GM23338 (cell line): ENCODE results near the gene PRR18. TPM values are rescaled to one million over a fixed set of nuclear protein-coding genes. Genes with fewer than 3 reads are reported as not detected.
A peak's percentile ranks its signal among the peaks of the same experiment; 100 is the strongest.
"Not testable (repeated sequence)": the region's sequence is repeated elsewhere in the genome, so short reads cannot be mapped to it uniquely, and the experiment has no call there.

Experiments used
- ATAC-seq: fragments of 200-7000 bp; cut with Tn5 transposase; 3 replicates; pipeline ENCODE4 v1.9.1; 2020
- DNase-seq: peaks from one replicate; pipeline ENCODE4 v3.0.0-alpha.2; 2015; ENCODE audit warnings: low spot score
- H2AFZ ChIP-seq: fragments of 200-600 bp; sonication (generic); 2 replicates; pipeline ENCODE4 v1.8.0; 2016; ENCODE audit warnings: antibody characterized with exemption, mild to moderate bottlenecking, moderate library complexity
- H3F3A ChIP-seq: fragments of 200-600 bp; sonication (generic); replicated peaks from 2 replicates; pipeline ENCODE4 v1.8.0; 2017; ENCODE audit warnings: antibody characterized with exemption, mixed run types, low read depth
- H3K27ac ChIP-seq: fragments of 200-600 bp; sonication (generic); 2 replicates; pipeline ENCODE4 v1.6.1; 2016; ENCODE audit warnings: low read depth
- H3K27me3 ChIP-seq: fragments of 200-600 bp; sonication (generic); 2 replicates; pipeline ENCODE4 v1.8.0; 2016; ENCODE audit warnings: mild to moderate bottlenecking, mixed run types, moderate library complexity; ENCODE audit not compliant: insufficient read depth
- H3K36me3 ChIP-seq: fragments of 200-600 bp; sonication (generic); 2 replicates; pipeline ENCODE4 v1.8.0; 2016; ENCODE audit warnings: mild to moderate bottlenecking; ENCODE audit not compliant: insufficient read depth
- H3K4me1 ChIP-seq: fragments of 200-600 bp; sonication (generic); 2 replicates; pipeline ENCODE4 v1.8.0; 2016; ENCODE audit warnings: mild to moderate bottlenecking, moderate library complexity; ENCODE audit not compliant: insufficient read depth
- H3K4me2 ChIP-seq: fragments of 200-600 bp; sonication (generic); 2 replicates; pipeline ENCODE4 v1.7.1; 2017; ENCODE audit warnings: mixed run types
- H3K4me3 ChIP-seq: fragments of 200-600 bp; sonication (generic); 2 replicates; pipeline ENCODE4 v1.6.1; 2016; ENCODE audit warnings: mixed run types
- H3K79me2 ChIP-seq: fragments of 200-600 bp; sonication (generic); replicated peaks from 2 replicates; pipeline ENCODE4 v1.8.0; 2017; ENCODE audit warnings: mild to moderate bottlenecking; ENCODE audit not compliant: insufficient read depth
- H3K9me2 ChIP-seq: fragments of 200-600 bp; sonication (generic); 2 replicates; pipeline ENCODE4 v1.8.0; 2017; ENCODE audit not compliant: insufficient read depth
- H4K20me1 ChIP-seq: fragments of 200-600 bp; sonication (generic); replicated peaks from 2 replicates; pipeline ENCODE4 v1.8.0; 2017; ENCODE audit warnings: mild to moderate bottlenecking; ENCODE audit not compliant: insufficient read depth
- H3K27ac Mint-ChIP-seq: 2 replicates; pipeline ENCODE4 v1.8.0; 2020; ENCODE audit warnings: inconsistent platforms, mild to moderate bottlenecking, moderate library complexity, mixed read lengths
- H3K27me3 Mint-ChIP-seq: 3 replicates; pipeline ENCODE4 v1.8.0; 2022; ENCODE audit warnings: low read depth, mild to moderate bottlenecking, moderate library complexity, mixed read lengths, inconsistent platforms; ENCODE audit not compliant: insufficient read depth, poor library complexity
- H3K36me3 Mint-ChIP-seq: 3 replicates; pipeline ENCODE4 v1.8.0; 2021; ENCODE audit warnings: low read depth, mild to moderate bottlenecking, inconsistent platforms, moderate library complexity, mixed read lengths
- H3K4me1 Mint-ChIP-seq: 3 replicates; pipeline ENCODE4 v1.8.0; 2020; ENCODE audit warnings: mild to moderate bottlenecking, inconsistent platforms, mixed read lengths
- H3K4me3 Mint-ChIP-seq: 3 replicates; pipeline ENCODE4 v1.8.0; 2021; ENCODE audit warnings: moderate library complexity, mild to moderate bottlenecking, inconsistent platforms, mixed read lengths
- H3K9me3 Mint-ChIP-seq: 3 replicates; pipeline ENCODE4 v1.8.0; 2020; ENCODE audit warnings: moderate library complexity, mild to moderate bottlenecking, inconsistent platforms, mixed read lengths
- CREB1 ChIP-seq: fragments of 250-450 bp; sonication (Bioruptor Pico); IDR thresholded peaks from 2 replicates; pipeline ENCODE4 v1.5.0; 2020; ENCODE audit warnings: low read depth, mild to moderate bottlenecking, moderate library complexity
- CTCF ChIP-seq, 2 experiments: fragments of 200-600 bp in 1 of 2; sonication (generic) in 1 of 2; conservative IDR thresholded peaks; 2 replicates each; pipeline versions ENCODE4 v1.5.1 to v1.6.1; 2016 to 2017; ENCODE audit warnings: antibody characterized with exemption in 2 of 2, low read depth in 2 of 2, mild to moderate bottlenecking in 2 of 2, moderate library complexity in 1 of 2
- EZH2 ChIP-seq: fragments of 200-600 bp; sonication (generic); IDR thresholded peaks from one replicate; pipeline ENCODE4 v1.8.0; 2017; ENCODE audit warnings: antibody characterized with exemption, mild to moderate bottlenecking, low read depth; ENCODE audit not compliant: unreplicated experiment
- JUNB ChIP-seq: IDR thresholded peaks from one replicate; pipeline ENCODE4 v1.6.1; 2016; ENCODE audit warnings: antibody characterized with exemption; ENCODE audit not compliant: unreplicated experiment
- NANOG ChIP-seq: IDR thresholded peaks from 2 replicates; pipeline ENCODE4 v1.6.1; 2016; ENCODE audit warnings: antibody characterized with exemption, borderline replicate concordance
- POLR2AphosphoS5 ChIP-seq: IDR thresholded peaks from 2 replicates; pipeline ENCODE4 v1.6.1; 2016; ENCODE audit warnings: antibody characterized with exemption, low read depth
- REST ChIP-seq: IDR thresholded peaks from one replicate; pipeline ENCODE4 v1.6.1; 2018; ENCODE audit warnings: antibody characterized with exemption; ENCODE audit not compliant: unreplicated experiment
- polyA plus RNA-seq: library from polyadenylated mRNA; unstranded; fragments of >200 nt; fragmentation: Nextera tagmentation; extraction: Ambion mirVana; gene quantifications from 2 replicates; pipeline ENCODE4 v1.2.1, GENCODE V29; 2016
- total RNA-seq: library from RNA; depleted of rRNA; stranded (reverse); fragments of >200 nt; shearing (Covaris generic); gene quantifications from 2 replicates; pipeline ENCODE4 v1.2.3, GENCODE V29; 2014
- TF ChIP-seq, protein P1 (sequence below): IDR thresholded peaks from 2 replicates; pipeline ENCODE4 v1.6.1; 2016; ENCODE audit warnings: antibody characterized with exemption
- TF ChIP-seq, protein P2 (sequence below): fragments of 250-450 bp; sonication (Bioruptor Pico); IDR thresholded peaks from 2 replicates; pipeline ENCODE4 v1.5.0; 2020; ENCODE audit warnings: mild to moderate bottlenecking, moderate library complexity

The PRR18 gene
- total and polyA plus RNA-seq, 2 experiments from 2014 or later: 0.24 TPM; not detected in 1

DNA sequence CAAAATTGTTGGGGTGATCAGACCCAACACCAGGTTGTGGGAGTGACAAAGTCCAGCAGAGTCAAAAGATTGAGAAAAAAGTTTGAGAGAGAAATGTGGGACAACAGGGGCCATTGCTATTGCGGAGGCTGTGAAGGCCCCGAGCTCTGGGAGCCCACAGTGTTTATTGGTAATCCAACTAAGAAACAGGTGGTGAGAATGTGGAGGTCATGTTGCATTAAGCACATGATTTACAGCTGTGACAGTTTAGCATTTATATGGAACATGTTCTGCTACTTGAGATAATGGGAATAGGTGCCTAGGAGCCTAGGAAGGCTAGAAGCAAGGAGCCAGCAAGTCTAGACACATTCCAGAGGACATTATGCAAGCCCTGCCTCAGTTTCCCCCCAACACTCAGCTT, 36.7 kb upstream of the PRR18 start:
- not testable (repeated sequence) for H3K27me3 Mint-ChIP-seq, H3K27ac Mint-ChIP-seq, DNase-seq

DNA sequence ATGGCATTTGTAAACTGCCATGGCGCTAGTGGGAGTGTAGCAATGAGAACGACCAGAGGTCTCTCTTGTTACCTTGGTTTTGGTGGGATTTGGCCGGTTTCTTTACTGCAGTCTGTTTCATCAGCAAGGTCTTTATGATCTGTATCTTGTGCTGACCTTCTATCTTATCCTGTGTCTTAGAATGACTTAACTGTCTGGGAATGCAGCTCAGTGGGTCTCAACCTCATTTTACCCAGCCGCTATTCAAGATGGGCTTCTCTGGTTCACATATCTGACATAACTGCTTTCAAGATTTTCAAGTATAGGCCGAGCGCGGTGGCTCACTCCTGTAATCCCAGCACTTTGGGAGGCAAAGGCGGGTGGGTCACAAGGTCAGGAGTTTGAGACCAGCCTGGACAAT, 36.0 kb upstream of the PRR18 start:
- H3K27ac ChIP-seq: no peak overlapping the region
- no peak overlapping the region; the same call in 1 of the 2 replicates for H3K27ac Mint-ChIP-seq
- no peak for TF ChIP-seq REST
- no peak for TF ChIP-seq CREB1 (CRISPR knock-in tag)
- TF ChIP-seq, protein P1, sequence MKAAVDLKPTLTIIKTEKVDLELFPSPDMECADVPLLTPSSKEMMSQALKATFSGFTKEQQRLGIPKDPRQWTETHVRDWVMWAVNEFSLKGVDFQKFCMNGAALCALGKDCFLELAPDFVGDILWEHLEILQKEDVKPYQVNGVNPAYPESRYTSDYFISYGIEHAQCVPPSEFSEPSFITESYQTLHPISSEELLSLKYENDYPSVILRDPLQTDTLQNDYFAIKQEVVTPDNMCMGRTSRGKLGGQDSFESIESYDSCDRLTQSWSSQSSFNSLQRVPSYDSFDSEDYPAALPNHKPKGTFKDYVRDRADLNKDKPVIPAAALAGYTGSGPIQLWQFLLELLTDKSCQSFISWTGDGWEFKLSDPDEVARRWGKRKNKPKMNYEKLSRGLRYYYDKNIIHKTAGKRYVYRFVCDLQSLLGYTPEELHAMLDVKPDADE: no peak
- TF ChIP-seq NANOG: no peak
- no peak for TF ChIP-seq JUNB
- TF ChIP-seq POLR2AphosphoS5: no peak
- TF ChIP-seq, protein P2, sequence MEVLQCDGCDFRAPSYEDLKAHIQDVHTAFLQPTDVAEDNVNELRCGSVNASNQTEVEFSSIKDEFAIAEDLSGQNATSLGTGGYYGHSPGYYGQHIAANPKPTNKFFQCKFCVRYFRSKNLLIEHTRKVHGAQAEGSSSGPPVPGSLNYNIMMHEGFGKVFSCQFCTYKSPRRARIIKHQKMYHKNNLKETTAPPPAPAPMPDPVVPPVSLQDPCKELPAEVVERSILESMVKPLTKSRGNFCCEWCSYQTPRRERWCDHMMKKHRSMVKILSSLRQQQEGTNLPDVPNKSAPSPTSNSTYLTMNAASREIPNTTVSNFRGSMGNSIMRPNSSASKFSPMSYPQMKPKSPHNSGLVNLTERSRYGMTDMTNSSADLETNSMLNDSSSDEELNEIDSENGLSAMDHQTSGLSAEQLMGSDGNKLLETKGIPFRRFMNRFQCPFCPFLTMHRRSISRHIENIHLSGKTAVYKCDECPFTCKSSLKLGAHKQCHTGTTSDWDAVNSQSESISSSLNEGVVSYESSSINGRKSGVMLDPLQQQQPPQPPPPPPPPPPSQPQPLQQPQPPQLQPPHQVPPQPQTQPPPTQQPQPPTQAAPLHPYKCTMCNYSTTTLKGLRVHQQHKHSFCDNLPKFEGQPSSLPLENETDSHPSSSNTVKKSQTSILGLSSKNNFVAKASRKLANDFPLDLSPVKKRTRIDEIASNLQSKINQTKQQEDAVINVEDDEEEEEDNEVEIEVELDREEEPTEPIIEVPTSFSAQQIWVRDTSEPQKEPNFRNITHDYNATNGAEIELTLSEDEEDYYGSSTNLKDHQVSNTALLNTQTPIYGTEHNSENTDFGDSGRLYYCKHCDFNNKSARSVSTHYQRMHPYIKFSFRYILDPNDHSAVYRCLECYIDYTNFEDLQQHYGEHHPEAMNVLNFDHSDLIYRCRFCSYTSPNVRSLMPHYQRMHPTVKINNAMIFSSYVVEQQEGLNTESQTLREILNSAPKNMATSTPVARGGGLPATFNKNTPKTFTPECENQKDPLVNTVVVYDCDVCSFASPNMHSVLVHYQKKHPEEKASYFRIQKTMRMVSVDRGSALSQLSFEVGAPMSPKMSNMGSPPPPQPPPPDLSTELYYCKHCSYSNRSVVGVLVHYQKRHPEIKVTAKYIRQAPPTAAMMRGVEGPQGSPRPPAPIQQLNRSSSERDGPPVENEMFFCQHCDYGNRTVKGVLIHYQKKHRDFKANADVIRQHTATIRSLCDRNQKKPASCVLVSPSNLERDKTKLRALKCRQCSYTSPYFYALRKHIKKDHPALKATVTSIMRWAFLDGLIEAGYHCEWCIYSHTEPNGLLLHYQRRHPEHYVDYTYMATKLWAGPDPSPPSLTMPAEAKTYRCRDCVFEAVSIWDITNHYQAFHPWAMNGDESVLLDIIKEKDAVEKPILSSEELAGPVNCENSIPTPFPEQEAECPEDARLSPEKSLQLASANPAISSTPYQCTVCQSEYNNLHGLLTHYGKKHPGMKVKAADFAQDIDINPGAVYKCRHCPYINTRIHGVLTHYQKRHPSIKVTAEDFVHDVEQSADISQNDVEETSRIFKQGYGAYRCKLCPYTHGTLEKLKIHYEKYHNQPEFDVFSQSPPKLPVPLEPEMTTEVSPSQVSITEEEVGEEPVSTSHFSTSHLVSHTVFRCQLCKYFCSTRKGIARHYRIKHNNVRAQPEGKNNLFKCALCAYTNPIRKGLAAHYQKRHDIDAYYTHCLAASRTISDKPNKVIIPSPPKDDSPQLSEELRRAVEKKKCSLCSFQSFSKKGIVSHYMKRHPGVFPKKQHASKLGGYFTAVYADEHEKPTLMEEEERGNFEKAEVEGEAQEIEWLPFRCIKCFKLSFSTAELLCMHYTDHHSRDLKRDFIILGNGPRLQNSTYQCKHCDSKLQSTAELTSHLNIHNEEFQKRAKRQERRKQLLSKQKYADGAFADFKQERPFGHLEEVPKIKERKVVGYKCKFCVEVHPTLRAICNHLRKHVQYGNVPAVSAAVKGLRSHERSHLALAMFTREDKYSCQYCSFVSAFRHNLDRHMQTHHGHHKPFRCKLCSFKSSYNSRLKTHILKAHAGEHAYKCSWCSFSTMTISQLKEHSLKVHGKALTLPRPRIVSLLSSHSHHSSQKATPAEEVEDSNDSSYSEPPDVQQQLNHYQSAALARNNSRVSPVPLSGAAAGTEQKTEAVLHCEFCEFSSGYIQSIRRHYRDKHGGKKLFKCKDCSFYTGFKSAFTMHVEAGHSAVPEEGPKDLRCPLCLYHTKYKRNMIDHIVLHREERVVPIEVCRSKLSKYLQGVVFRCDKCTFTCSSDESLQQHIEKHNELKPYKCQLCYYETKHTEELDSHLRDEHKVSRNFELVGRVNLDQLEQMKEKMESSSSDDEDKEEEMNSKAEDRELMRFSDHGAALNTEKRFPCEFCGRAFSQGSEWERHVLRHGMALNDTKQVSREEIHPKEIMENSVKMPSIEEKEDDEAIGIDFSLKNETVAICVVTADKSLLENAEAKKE: no peak
- TF ChIP-seq EZH2: no peak
- TF ChIP-seq CTCF (conservative IDR thresholded peaks at IDR 0.05; ENCODE audit: low read depth in 2 of 2): no peak

More for the DNA sequence above, 36.7 kb upstream of the PRR18 start:
- ATAC-seq, H3K36me3 Mint-ChIP-seq, H3K27me3 ChIP-seq, H3K36me3 ChIP-seq, H3K4me3 ChIP-seq, H3F3A ChIP-seq, H3K4me2 ChIP-seq, H2AFZ ChIP-seq, H3K4me3 Mint-ChIP-seq, H3K27ac ChIP-seq, H3K9me3 Mint-ChIP-seq, H3K9me2 ChIP-seq: not testable (repeated sequence)
- H4K20me1 ChIP-seq: peaks cover 21% of the 10 kb centered on the region
- H3K79me2 ChIP-seq: peaks cover 33% of the 10 kb centered on the region
- H3K4me1 Mint-ChIP-seq: peaks cover 15% of the 10 kb centered on the region
- H3K4me1 ChIP-seq: peaks cover 21% of the 10 kb centered on the region

More for the DNA sequence above, 36.0 kb upstream of the PRR18 start:
- no peaks in the 10 kb centered on the region for H3K36me3 ChIP-seq
- H3K4me1 ChIP-seq: peaks cover 21% of the 10 kb centered on the region
- H3K4me2 ChIP-seq: no peak overlapping the region
- H3K9me2 ChIP-seq: 0 out of 2 replicates have a peak, but pooled peaks cover 3% of the 10 kb centered on the region
- H3F3A ChIP-seq: no peaks in the 10 kb centered on the region
- Mint-ChIP-seq H3K4me3 (no peak overlapping the region), H3K9me3 (no peaks in the 10 kb centered on the region; the same call in 2 of the 3 replicates), H3K36me3 (no peaks in the 10 kb centered on the region; the same call in 2 of the 3 replicates), H3K4me1 (peaks cover 15% of the 10 kb centered on the region), H3K27me3 (peaks cover 2% of the 10 kb centered on the region)
- no peaks in the 10 kb centered on the region for H3K27me3 ChIP-seq
- no peak overlapping the region for H3K4me3 ChIP-seq
- H2AFZ ChIP-seq: no peak overlapping the region
- ATAC-seq: no peak
- peaks cover 24% of the 10 kb centered on the region for H4K20me1 ChIP-seq
- peaks cover 40% of the 10 kb centered on the region for H3K79me2 ChIP-seq
- peak; percentile 38 for DNase-seq
